Astrocyte of the cerebellum (primary cell): ENCODE results near the gene UBE4A.

Experiments
- DNase-seq: peaks from one replicate; pipeline ENCODE4 v3.0.0-alpha.2; 2011; ENCODE audit warnings: low read depth
- H3K4me3 ChIP-seq: 2 replicates; pipeline ENCODE4 v1.5.1; 2011; ENCODE audit warnings: mild to moderate bottlenecking, low read depth, low read length, moderate library complexity
- CTCF ChIP-seq: IDR thresholded peaks from 2 replicates; pipeline ENCODE4 v1.5.1; 2012; ENCODE audit warnings: low read length, low read depth, moderate library complexity, mild to moderate bottlenecking; ENCODE audit errors: missing control alignments
- in situ Hi-C: cut with HindIII; loops from 2 replicates; pipeline ENCODE4 v1.10.0; 2017; ENCODE audit warnings: low sequenced_read_pairs

The UBE4A gene

GRCh38 chr11:118373263-118373662 is 13.9 kb downstream of the UBE4A start:
- no peak for DNase-seq
- in situ Hi-C loops = no loop called here
- TF ChIP-seq CTCF = no peak

DNA sequence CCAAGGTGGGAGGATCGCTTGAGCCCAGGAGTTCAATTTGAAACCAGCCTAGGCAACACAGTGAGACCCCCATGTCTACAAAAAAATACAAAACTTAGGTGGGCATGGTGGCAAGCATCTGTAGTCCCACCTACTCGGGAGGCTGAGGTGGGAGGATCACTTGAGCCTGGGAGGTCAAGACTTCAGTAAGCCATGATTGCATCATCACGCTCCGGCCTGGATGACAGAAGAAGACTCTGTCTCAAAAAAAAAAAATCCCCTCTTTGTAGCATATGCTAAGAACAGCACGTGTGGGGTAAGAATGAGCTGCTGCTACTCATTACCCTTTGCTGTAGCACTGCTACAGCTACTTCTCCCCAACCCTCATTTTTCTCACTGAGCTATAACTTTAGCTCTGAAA is 14.5 kb downstream of the UBE4A start:
- no peak overlapping the region for H3K4me3 ChIP-seq
- no peak for DNase-seq
- no peak for TF ChIP-seq CTCF
- in situ Hi-C loops = no loop called here

More at GRCh38 chr11:118373263-118373662, 13.9 kb downstream of the UBE4A start:
- no peak overlapping the region for H3K4me3 ChIP-seq

- no peak for TF ChIP-seq CTCF
- H3K4me3 ChIP-seq = no peak overlapping the region
- DNase-seq = no peak
- in situ Hi-C loops = no loop called here
Observed at GRCh38 chr11:118374729-118375128, 15.3 kb downstream of the UBE4A start.

GRCh38 chr11:118375978-118376377 is 16.6 kb downstream of the UBE4A start:
- H3K4me3 ChIP-seq = no peak overlapping the region
- in situ Hi-C loops = no loop called here
- DNase-seq = no peak
- no peak for TF ChIP-seq CTCF

DNA sequence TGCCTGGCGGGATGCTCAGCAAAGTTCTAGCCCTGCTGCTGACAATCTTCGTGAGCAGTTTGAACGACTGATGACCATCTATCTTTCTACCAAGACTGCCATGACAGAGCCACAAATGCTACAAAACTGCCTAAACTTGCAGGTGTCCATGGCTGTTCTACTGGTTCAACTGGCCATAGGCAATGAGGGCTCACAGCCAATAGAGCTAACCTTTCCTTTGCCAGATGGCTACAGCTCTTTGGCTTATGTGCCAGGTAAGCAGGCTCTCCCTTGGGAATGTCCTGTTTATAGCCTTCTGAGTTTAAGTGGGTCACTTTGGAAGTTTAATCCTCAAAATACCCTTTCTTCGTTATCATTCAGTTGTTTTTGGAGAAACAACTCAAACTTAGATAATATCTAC is 20.1 kb downstream of the UBE4A start:
- H3K4me3 ChIP-seq = no peak overlapping the region
- DNase-seq = no peak
- TF ChIP-seq CTCF = no peak
- in situ Hi-C loops = no loop called here

GRCh38 chr11:118380571-118380970 is 21.2 kb downstream of the UBE4A start:
- in situ Hi-C loops = no loop called here
- no peak for TF ChIP-seq CTCF
- no peak overlapping the region for H3K4me3 ChIP-seq
- DNase-seq = no peak

- H3K4me3 ChIP-seq = no peak overlapping the region
- DNase-seq = no peak
- in situ Hi-C loops = no loop called here
- TF ChIP-seq CTCF = no peak
Observed at GRCh38 chr11:118382954-118383353, 23.6 kb downstream of the UBE4A start.
